Large intestine (tissue), 3 donors: ENCODE data around the gene RAE1. TPM values are rescaled to one million over a fixed set of nuclear protein-coding genes. Genes with fewer than 3 reads are reported as not detected.
"Not testable (repeated sequence)": the region's sequence is repeated elsewhere in the genome, so short reads cannot be mapped to it uniquely, and the experiment has no call there.

Experiments used
- DNase-seq, 2 donors: peaks; one replicate each; pipeline versions ENCODE4 v3.0.0 to v3.0.0-alpha.2; 2013
- H3K27ac ChIP-seq: one replicate; pipeline ENCODE4 v1.5.1; 2013; ENCODE audit warnings: low read length
- H3K27me3 ChIP-seq: 2 replicates; pipeline ENCODE4 v1.6.1; 2013; ENCODE audit warnings: low read length; ENCODE audit not compliant: control insufficient read depth, insufficient read depth
- H3K36me3 ChIP-seq: 2 replicates; pipeline ENCODE4 v1.6.1; 2013; ENCODE audit warnings: low read length; ENCODE audit not compliant: control insufficient read depth, insufficient read depth
- H3K4me1 ChIP-seq: one replicate; pipeline ENCODE4 v1.6.1; 2013; ENCODE audit warnings: low read length; ENCODE audit not compliant: control insufficient read depth, insufficient read depth
- H3K4me3 ChIP-seq: one replicate; pipeline ENCODE4 v1.5.1; 2013; ENCODE audit warnings: low read length
- H3K9me3 ChIP-seq: one replicate; pipeline ENCODE4 v1.6.1; 2013; ENCODE audit warnings: mild to moderate bottlenecking, low read depth, low read length, moderate library complexity; ENCODE audit not compliant: control insufficient read depth
- WGBS: methylation state at CpG from one replicate; pipeline ENCODE4 v1.1.5; 2013; ENCODE audit warnings: low lambda C conversion rate; ENCODE audit not compliant: insufficient coverage; 5-methylcytosine and 5-hydroxymethylcytosine counted together
- polyA plus RNA-seq: library from polyadenylated mRNA; unstranded; fragments of 120-200 nt; gene quantifications from one replicate; pipeline ENCODE4 v1.2.1, GENCODE V29; 2013

The RAE1 gene
- polyA plus RNA-seq, 1 donor, result 34.4 TPM

DNA sequence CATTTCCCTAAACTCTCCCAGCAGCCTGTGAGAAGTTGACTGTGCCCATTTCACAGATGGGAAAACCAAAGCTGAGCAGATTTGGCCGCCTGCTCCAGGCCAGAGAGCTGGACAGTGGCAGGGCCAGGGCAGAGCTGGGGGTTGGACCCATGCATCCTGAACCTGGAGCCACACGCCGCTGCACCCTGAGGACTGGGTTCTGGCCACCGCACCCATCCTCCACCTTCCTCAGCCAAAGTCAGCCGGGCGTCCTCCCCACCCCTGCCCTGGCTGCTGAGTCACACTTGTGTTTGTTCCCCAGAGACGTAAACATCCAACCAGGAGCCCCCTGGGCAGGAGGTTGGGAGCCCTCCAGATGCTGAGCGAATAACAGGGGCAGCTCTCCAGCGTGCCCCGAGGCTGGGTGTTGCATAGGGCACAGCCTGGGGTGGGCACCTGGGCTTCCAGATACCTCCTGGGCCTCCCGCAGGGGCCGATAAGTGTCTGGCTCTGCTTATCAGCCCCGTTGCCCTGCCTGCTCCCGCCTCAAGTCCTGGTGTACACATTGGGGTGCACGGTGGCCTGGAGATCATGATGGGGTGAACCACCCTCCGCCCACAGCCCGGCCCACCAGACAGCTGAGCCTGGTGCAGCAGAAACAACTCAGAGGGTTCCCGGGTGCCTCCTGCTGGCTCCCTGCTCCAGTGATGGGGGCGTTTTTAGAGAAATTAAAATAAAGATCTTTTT, 64.0 kb downstream of the RAE1 start:
- Histone ChIP-seq H3K4me1 (no peaks in the 10 kb centered on the region), H3K27ac (no peak overlapping the region), H3K36me3 (no peaks in the 10 kb centered on the region), H3K27me3 (peaks cover 7% of the 10 kb centered on the region), H3K9me3 (no peaks in the 10 kb centered on the region), H3K4me3 (no peak overlapping the region)
- no CpG with 5 or more reads among the region's 19 CpGs for WGBS
- DNase-seq, result no peak

DNA sequence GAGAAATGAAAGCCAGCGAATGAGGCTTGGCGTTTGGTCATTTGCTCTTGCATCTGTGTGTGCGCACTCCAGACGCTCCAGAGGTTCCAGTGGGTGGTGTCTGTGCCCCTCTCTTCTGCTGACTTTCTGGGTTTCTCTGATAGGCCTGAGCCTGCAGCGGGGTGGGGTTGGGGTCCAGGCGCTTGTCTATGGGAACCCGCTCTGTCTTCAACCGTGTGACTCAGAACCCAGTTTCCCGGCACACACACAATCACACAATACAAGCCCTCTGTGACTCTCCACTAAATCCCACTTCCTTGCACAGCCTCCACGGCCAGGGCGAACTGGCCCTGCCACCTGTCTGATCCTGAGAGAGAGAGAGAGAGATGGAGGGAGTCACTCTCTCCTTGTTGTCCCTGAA, 64.7 kb downstream of the RAE1 start:
- Histone ChIP-seq H3K4me1 (no peaks in the 10 kb centered on the region), H3K36me3 (no peaks in the 10 kb centered on the region), H3K27ac (no peak overlapping the region), H3K4me3 (no peak overlapping the region), H3K9me3 (no peaks in the 10 kb centered on the region), H3K27me3 (peaks cover 8% of the 10 kb centered on the region)
- no CpG with 5 or more reads among the region's 11 CpGs for WGBS
- DNase-seq, result no peak

DNA sequence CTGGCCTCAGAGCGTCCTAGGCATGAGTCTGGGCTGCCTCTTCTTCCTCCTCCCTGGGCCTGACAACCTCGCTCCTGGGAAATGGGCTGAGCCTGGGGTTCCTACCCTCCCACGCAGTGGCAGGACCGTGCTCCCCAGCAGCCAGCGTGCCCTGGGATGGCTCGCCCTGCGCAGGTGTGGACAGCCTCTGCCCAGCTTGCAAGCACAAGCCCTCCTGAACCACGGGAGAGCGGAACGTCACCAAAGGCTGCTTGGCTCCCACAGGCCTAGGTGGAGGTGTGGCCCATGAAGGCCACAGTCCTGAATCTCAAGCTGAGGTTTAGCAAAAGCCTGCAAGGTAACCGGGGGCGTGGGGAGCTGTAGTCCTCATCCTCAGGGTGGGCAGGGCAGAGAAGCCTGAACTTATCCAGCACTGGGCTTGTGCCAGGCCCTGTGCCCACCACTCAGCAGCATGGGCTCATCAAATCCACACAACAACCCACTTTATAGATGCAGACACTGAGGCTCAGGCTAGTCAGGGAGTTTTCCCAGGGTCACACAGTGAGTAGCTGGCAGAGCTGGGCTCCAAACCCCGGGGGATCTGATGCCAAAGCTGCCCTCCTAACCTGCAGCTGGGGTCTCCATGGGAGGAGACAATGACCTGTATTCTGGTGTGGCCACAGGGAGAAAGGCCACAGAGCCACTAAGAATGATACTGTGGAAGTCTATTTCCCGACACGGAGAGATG, 65.4 kb downstream of the RAE1 start:
- WGBS, result no CpG with 5 or more reads among the region's 15 CpGs
- Histone ChIP-seq H3K9me3 (no peaks in the 10 kb centered on the region), H3K27me3 (peaks cover 10% of the 10 kb centered on the region), H3K27ac (no peak overlapping the region), H3K4me1 (no peaks in the 10 kb centered on the region), H3K4me3 (no peak overlapping the region), H3K36me3 (no peaks in the 10 kb centered on the region)
- DNase-seq, result no peak

DNA sequence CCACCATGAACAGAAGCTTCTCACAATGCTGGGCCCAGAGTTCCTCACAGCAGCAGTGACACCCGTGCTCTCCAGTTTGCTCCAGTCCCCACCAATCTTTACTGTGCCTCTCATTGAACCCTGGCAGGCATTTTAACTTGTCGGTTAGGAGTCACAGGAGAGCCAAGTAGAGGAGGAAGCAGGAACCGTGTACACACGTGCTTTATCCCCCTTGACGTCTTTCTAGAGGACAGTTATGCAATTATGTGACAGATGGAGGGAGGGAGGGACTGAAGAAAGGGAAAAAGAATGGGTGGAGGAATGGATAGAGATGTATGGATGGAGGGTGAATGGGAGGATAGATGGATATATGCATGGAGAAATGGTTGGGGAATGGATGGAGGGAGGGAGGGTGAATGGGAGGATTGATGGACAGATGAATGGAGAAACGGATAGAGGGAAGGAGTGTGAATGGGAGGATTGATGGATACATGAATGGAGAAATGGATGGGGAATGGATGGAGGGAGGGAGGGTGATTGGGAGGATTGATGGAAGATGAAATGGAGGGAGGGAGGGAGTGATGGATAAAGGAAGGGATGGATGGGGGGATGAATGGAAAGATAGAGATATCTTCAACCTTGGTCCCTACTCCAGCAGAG, 66.1 kb downstream of the RAE1 start:
- Histone ChIP-seq H3K27me3 (peaks cover 10% of the 10 kb centered on the region), H3K27ac (no peak overlapping the region), H3K4me3 (no peak overlapping the region), H3K36me3 (no peaks in the 10 kb centered on the region), H3K9me3 (no peaks in the 10 kb centered on the region), H3K4me1 (no peaks in the 10 kb centered on the region)
- 41% methylated on average over 4 of the region's 6 CpGs for WGBS
- no peak for DNase-seq

DNA sequence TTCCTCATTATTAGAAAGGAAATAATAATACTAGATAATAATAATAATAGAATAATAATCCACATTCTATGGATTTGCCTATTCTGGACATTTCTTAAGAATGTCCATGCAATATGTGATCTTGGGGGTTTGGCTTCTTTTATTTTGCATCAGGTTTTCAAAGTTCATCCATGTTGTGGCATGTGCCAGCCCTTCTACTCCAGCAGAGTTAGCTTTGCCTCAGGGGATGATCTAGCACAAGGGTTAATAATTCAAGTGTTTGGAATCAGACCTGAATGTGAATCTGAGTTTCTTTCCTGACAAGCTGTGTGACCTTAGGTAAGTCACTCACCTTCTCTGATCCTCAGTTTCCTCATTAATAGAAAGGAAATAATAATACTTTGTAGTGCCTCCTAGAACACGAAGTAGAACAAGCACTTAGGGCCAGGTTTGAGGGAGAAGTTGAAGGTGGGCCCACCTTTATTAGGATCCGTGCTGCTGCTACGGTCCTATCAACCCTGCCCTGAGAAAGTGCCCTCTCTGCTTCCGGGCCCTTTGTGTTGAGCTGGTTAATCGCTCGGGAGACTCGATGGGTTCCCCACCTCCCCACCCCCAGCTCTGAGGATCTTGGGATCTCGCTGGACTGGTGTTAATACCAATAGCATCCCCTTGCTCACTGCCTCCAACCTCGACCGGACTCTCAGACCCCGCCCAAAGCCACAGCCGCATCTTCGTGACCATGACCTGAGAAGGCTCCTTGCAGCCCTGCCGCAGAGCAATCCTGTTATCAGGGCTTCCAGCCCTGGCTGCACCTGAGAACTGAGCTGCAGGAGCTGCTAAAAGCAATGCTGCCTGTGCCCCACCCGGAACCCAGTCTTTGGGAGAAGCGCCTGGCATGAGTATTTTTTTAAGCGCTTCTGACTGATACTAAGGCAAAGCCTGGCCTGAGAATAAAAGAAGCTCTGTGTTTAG, 67.0 kb downstream of the RAE1 start:
- no peaks in the 10 kb centered on the region for H3K36me3 ChIP-seq
- no peaks in the 10 kb centered on the region for H3K4me1 ChIP-seq
- no peak overlapping the region for H3K27ac ChIP-seq
- H3K4me3 ChIP-seq, result no peak overlapping the region
- no peaks in the 10 kb centered on the region for H3K9me3 ChIP-seq
- WGBS, result no CpG with 5 or more reads among the region's 17 CpGs
- DNase-seq, result no peak
- H3K27me3 ChIP-seq, result peaks cover 10% of the 10 kb centered on the region

DNA sequence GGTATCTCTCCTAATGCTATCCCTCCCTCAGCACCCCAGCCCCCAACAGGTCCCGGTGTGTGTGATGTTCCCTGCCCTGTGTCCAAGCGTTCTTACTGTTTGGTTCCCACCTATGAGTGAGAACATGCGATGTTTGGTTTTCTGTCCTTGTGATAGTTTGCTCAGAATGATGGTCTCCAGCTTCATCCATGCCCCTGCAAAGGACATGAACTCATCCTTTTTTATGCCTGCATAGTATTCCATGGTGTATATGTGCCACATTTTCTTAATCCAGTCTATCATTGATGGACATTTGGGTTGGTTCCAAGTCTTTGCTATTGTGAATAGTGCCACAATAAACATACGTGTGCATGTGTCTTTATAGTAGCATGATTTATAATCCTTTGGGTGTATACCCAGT, 68.4 kb downstream of the RAE1 start:
- not testable (repeated sequence) for DNase-seq, H3K4me1 ChIP-seq, H3K36me3 ChIP-seq, H3K9me3 ChIP-seq, H3K27ac ChIP-seq, H3K4me3 ChIP-seq
- WGBS, result no CpG with 5 or more reads among the region's 4 CpGs
- H3K27me3 ChIP-seq, result peaks cover 12% of the 10 kb centered on the region

DNA sequence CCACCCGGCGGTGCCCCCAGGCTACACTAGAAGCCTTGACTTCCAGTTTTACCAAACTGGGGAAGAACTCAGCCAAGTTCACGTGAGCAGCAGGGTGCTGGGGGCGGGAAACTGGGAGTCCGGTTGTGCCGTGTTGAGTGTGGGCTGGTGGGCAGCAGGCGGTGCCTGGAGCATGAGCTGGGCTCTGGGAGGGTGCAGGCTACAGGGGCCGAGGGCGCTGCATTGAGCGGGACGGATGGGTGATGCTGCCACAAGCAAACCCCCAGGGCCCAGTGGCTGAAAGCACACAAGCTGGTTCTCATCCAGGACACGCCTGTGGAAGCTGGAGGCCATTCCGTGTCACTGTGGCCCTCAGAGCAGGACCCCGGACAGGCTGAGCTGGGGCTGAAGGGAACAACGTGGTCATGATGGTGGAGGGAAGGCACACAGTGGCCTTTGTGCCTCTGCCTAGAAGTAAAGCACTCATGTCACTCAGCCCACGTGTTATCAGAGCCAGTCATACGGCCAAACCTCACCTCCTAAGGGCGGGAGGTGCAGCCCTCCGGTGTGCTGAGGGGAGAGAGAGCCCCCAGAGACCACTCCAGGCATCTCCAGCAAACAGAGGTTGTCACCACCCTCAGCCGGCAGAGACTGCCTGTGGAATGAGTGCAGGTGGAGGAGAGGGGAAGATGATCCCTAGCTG, 69.7 kb downstream of the RAE1 start:
- Histone ChIP-seq H3K27ac (no peak overlapping the region), H3K4me1 (no peaks in the 10 kb centered on the region), H3K27me3 (peaks cover 12% of the 10 kb centered on the region), H3K9me3 (no peaks in the 10 kb centered on the region), H3K4me3 (no peak overlapping the region), H3K36me3 (no peaks in the 10 kb centered on the region)
- WGBS, result no CpG with 5 or more reads among the region's 20 CpGs
- DNase-seq, result no peak

DNA sequence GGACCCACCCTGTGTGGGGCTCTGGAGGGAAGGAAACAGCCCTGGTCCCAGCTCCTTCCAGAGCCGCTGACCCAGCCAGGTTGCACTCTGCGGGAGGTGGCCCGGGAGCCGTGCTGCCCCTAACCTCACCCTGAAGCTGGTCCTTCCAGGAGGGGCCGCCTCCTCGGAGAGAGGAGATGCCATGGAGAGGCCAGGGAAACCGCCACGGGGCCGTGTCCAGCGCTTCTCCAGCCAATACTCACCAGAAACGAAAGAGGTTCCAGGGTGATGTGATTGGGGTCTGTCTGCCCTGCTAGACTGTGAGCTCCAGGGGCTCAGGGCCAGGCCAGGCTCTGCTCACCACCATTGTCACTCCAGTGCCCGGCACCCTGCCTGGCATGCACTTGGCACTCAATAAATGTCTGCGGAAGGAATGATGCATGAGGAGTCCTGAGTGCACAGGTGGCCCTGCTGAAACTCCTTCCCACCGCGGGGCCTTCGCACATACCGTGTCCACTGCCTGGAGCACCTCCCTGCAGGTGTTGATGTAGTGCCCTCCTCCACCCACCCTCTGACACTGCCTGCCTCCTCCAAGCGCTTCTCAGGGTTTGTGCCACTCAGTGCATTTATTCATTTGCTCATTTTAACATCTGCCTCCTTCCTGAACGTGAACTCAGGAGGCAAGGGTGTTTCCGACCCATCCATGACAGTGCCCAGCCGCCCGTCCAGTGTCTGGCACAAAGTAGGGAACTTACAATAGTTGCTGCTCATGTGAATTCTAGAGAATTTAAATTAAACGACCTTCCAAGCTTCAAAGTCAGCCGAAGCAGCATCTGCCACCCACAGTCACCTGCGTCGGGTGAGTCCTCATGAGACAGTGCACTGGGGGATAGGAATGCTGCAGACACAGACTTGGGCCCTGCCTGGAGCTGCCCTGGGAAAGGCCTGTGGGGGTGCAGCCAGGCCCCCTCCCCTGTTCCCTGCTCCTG, 70.5 kb downstream of the RAE1 start:
- Histone ChIP-seq H3K4me3 (no peak overlapping the region), H3K27ac (no peak overlapping the region), H3K36me3 (no peaks in the 10 kb centered on the region), H3K9me3 (no peaks in the 10 kb centered on the region), H3K4me1 (no peaks in the 10 kb centered on the region), H3K27me3 (peaks cover 12% of the 10 kb centered on the region)
- DNase-seq, result no peak
- no CpG with 5 or more reads among the region's 26 CpGs for WGBS

DNA sequence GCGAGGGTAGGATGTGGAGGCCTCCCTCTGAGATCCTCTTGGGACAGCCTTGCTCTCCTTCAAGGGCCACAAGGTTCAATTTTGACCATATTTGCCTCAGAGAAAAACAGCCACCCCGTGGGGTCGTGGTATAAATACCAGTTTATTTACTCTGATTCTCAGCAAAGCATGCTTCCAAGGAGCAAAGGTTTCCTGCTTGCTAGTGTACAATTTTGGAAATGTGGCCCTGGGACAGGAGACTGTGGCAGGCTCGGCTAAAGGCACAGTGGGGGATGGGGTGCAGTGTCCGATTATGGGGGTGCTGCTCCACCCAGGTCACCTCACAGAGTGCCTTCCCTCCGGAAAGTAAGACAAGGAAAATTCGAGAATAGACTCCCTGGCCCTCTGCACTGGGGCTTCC, 71.2 kb downstream of the RAE1 start:
- WGBS, result no CpG with 5 or more reads among the region's 7 CpGs
- no peak for DNase-seq
- H3K9me3 ChIP-seq, result no peaks in the 10 kb centered on the region
- H3K4me3 ChIP-seq, result no peak overlapping the region
- peaks cover 12% of the 10 kb centered on the region for H3K27me3 ChIP-seq
- no peak overlapping the region for H3K27ac ChIP-seq
- H3K36me3 ChIP-seq, result no peaks in the 10 kb centered on the region
- H3K4me1 ChIP-seq, result no peaks in the 10 kb centered on the region
